ENCODE data around the gene ANK3.

DNA sequence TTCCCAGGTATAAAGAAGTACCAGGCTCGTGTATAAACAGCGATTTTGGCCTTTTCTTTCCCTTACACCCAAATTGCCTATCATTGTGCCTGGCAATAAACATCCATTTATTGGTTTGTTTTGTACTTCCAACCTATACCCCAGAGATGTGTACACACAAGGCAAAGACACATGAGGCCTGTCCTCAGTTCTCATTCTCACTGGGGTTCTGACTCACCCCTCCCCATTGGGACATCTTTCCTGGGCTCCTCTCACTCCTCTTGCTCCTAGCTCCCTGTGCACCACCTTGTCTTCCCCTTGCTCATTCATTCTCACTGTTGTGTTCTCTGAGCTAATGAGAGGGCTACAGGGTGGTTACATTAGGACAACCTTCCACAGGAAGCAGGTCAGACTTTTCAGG lies 240.7 kb downstream of the ANK3 start:
- TF ChIP-seq, protein P1, sequence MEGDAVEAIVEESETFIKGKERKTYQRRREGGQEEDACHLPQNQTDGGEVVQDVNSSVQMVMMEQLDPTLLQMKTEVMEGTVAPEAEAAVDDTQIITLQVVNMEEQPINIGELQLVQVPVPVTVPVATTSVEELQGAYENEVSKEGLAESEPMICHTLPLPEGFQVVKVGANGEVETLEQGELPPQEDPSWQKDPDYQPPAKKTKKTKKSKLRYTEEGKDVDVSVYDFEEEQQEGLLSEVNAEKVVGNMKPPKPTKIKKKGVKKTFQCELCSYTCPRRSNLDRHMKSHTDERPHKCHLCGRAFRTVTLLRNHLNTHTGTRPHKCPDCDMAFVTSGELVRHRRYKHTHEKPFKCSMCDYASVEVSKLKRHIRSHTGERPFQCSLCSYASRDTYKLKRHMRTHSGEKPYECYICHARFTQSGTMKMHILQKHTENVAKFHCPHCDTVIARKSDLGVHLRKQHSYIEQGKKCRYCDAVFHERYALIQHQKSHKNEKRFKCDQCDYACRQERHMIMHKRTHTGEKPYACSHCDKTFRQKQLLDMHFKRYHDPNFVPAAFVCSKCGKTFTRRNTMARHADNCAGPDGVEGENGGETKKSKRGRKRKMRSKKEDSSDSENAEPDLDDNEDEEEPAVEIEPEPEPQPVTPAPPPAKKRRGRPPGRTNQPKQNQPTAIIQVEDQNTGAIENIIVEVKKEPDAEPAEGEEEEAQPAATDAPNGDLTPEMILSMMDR (IDR thresholded peaks at IDR 0.05): no peak
- TF ChIP-seq POLR2A (IDR thresholded peaks at IDR 0.05): no peak
